BE2C (cell line): Measurements from ENCODE around the gene SAE1.

Source experiments
- DNase-seq: peaks from one replicate; pipeline ENCODE4 v3.0.0-alpha.2; 2020
- H3K27me3 ChIP-seq: fragments of 250-450 bp; sonication (Bioruptor Pico); 2 replicates; pipeline ENCODE4 v1.5.1; 2020; ENCODE audit warnings: mild to moderate bottlenecking
- H3K36me3 ChIP-seq: fragments of 250-450 bp; sonication (Bioruptor Pico); 2 replicates; pipeline ENCODE4 v1.5.1; 2020; ENCODE audit warnings: mild to moderate bottlenecking
- H3K4me1 ChIP-seq: fragments of 250-450 bp; sonication (Bioruptor Pico); 2 replicates; pipeline ENCODE4 v1.5.1; 2020
- H3K4me3 ChIP-seq: 2 replicates; pipeline ENCODE4 v1.5.1; 2011; ENCODE audit warnings: low read depth, low read length
- H3K9me3 ChIP-seq: fragments of 250-450 bp; sonication (Bioruptor Pico); 2 replicates; pipeline ENCODE4 v1.5.1; 2020
- CTCF ChIP-seq: IDR thresholded peaks from 2 replicates; pipeline ENCODE4 v1.5.1; 2012; ENCODE audit warnings: mild to moderate bottlenecking, low read depth, low read length

Gene SAE1

GRCh38 chr19:47188507-47189033, 57.9 kb downstream of the SAE1 start:
- peaks cover 51% of the 10 kb centered on the region for H3K36me3 ChIP-seq
- H3K4me3 ChIP-seq = no peak overlapping the region
- H3K4me1 ChIP-seq = peaks cover 21% of the 10 kb centered on the region
- H3K9me3 ChIP-seq = no peaks in the 10 kb centered on the region
- TF ChIP-seq CTCF = no peak
- no peaks in the 10 kb centered on the region for H3K27me3 ChIP-seq
- DNase-seq = no peak

GRCh38 chr19:47190167-47190727, 59.6 kb downstream of the SAE1 start:
- DNase-seq = no peak
- H3K4me1 ChIP-seq = peaks cover 21% of the 10 kb centered on the region
- no peaks in the 10 kb centered on the region for H3K27me3 ChIP-seq
- H3K36me3 ChIP-seq = peaks cover 43% of the 10 kb centered on the region
- H3K4me3 ChIP-seq = no peak overlapping the region
- no peak for TF ChIP-seq CTCF
- no peaks in the 10 kb centered on the region for H3K9me3 ChIP-seq

GRCh38 chr19:47195434-47195833, 64.8 kb downstream of the SAE1 start:
- no peak for DNase-seq
- Histone ChIP-seq H3K9me3 (no peaks in the 10 kb centered on the region), H3K36me3 (peaks cover 37% of the 10 kb centered on the region), H3K4me3 (no peak overlapping the region), H3K27me3 (no peaks in the 10 kb centered on the region), H3K4me1 (peaks cover under 1% of the 10 kb centered on the region; the same call in 1 of the 2 replicates)
- TF ChIP-seq CTCF = no peak

- Histone ChIP-seq H3K36me3 (peaks cover 44% of the 10 kb centered on the region), H3K4me1 (no peaks in the 10 kb centered on the region), H3K9me3 (no peaks in the 10 kb centered on the region), H3K27me3 (no peaks in the 10 kb centered on the region), H3K4me3 (no peak overlapping the region)
- no peak for DNase-seq
- no peak for TF ChIP-seq CTCF
Measured at GRCh38 chr19:47197141-47197540, 66.5 kb downstream of the SAE1 start.

GRCh38 chr19:47200530-47200929, 69.9 kb downstream of the SAE1 start:
- Histone ChIP-seq H3K27me3 (no peaks in the 10 kb centered on the region), H3K4me3 (no peak overlapping the region), H3K4me1 (no peaks in the 10 kb centered on the region), H3K36me3 (peaks cover 66% of the 10 kb centered on the region), H3K9me3 (no peaks in the 10 kb centered on the region)
- no peak for DNase-seq
- TF ChIP-seq CTCF = no peak

GRCh38 chr19:47203254-47203653, 72.6 kb downstream of the SAE1 start:
- TF ChIP-seq CTCF = no peak
- H3K36me3 ChIP-seq = peaks cover 66% of the 10 kb centered on the region
- no peak overlapping the region for H3K4me3 ChIP-seq

More at GRCh38 chr19:47203254-47203653, 72.6 kb downstream of the SAE1 start:
- Histone ChIP-seq H3K27me3 (no peaks in the 10 kb centered on the region), H3K9me3 (no peaks in the 10 kb centered on the region), H3K4me1 (no peaks in the 10 kb centered on the region)
- DNase-seq = no peak
